ENCODE results near the gene RPTOR.
"Not testable (repeated sequence)": the region's sequence is repeated elsewhere in the genome, so short reads cannot be mapped to it uniquely, and the experiment has no call there.

RPTOR gene

DNA sequence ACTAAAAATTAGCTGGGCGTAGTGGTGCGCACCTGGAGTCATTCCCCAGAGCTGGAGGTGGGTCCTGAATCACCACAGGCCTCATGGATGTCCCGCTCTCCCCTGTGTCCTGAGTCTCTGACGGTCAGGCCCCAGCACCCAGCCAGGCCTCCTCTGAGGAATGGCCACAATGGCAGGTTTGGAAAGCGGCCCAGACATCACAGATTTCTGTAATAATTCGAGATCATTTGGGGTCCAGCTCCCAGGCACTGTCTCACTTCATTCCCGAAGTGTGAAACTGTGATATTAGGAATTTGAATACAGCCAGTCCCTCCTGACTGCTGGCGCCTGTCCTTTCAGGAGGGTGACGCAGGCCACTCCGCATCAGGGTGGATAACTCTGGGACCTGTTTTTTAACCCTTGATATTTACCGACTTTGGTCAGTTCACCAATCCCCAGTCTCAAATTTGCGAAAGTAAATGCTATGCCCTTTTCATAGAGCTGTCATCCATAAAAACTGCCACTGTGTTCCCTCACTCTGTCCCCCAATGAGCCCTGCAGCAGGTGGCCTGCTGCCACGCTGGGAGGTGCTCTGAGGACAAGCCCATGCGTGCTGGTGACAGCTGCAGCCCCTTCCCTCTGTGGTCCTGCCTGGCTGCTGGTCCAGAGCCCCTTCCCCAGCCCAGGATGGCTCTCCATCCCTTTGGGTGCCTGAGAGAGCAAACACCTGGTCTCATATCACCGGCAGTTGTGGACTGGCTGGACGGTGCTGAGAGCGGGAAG lies 28.3 kb upstream of the RPTOR start:
- no peak for DNase-seq

DNA sequence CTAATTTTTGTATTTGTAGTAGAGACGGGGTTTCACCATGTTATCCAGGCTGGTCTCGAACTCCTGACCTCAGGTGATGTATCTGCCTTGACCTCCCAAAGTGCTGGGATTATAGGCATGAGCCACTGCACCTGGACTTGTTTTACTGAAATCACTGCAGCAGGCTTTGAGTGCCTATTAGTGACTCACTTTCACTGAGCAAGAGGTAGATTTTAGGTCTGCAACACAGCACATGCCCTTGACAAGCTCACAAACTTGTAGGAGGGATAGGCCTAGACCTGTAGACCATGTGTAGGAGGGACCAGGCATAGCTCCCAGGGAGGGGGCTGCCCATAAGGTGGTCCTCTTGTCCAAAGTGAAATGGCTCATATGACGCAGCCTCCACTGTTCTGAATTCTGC lies 27.0 kb upstream of the RPTOR start:
- no peak for DNase-seq

DNA sequence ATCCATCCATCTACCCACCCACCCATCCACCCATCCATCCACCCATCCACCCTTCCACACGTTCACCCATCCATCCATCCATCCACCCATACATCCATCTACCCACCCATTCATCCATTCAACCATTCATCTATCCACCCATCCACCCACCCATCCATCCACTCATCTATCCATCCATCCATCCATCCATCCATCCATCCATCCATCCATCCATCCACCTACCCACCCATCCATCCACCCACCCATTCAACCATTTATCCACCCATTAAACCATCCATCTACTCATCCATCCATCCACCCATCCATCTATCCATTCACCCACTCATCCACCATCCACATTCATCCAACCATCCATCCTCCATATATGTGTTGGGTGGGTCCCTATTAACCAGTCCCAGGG lies 26.2 kb upstream of the RPTOR start:
- DNase-seq: no peak

DNA sequence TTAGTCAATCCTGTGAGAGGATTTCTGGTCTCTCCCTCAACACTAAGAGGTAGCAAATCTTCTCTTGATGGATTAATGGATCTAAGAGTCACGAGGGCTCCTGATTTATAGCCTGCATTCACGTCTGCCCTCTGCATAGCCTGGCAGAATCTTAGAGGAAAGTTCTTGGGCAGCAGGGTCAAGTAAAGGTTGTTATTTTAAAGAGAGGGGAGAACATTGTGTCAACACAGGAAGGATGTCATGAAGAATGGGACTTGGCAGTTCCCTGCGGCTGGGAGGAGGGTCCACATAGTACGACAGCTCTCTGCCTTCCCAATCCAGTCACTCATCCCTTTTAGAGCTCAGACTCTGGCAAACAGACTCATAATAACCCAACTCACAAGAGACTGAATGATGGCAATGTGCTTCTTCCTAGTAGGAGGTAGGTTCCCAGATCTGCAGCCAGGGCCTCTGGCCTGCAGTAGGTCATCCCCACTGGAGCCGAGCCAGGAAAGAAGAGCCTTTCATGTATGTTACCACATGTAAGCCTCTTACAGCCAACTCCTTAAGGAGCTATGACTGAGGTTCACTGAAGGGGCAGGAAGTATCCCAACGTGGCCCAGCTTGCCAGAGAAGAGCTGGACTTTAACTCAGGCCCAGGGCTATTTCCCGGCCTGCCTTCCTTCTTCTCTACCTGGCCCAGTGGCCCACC lies 25.4 kb upstream of the RPTOR start:
- DNase-seq: no peak

DNA sequence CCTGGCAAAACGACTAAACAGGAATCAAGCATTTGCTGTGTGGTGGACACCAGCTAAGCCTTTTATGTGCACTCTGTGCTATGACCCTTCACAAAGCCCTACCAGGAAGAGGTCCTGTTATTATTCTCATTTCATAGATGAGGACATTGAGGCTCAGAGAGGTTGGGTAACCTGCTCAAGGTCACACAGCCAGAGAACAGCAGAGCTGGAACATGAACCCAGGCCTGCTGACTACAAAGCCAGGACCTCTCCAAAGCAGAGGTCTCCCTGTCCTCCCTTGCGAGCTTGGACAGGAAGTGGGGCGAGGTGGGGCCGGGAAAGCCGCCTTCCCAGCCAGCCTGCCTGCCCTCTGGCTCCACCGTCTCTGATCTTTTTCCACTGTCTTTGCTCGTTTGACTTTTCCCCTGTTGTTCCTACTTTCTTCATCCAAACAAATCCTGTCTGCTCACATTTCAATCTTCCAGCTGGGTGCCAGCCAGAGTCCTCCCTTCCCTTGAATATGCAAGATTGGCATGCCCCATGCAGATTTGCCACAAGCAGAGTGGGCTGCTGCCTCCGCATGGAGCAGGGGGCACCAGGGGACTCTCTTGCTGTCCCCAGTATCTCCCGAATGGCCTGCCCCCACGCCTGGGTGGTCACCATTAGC lies 23.7 kb upstream of the RPTOR start:
- no peak for DNase-seq

DNA sequence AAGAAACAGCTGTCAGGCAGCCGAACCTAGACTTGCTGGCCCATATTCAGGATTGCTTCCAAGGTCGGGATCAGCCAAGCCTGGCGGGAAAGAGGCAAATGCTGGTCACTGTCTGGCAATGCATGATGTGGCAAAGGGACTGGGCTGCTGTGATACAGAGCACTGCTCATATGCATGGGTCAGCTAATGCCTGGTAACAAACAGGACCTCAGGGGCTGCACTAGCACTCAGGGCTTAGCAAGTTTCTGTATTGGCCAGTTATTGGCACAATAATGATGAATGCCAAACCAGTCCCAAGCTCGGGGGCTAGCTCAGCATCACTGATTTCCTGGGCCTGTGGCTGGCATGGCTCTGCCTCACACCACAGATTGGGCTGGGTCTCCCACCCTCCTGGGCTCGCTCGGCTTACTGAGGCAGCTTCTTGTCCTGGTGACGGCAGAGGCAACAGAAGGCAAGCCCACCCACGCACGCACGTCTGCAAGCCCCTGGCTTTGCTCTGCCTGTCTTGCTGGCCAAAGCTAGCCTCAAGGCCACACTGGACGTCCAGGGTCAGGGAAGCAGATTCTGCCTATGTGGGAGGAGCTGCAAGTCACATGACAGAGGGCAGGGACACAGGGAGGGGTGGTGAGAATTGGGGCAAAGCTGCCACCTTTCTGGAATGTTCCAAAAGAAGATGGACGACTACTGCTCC lies 21.4 kb upstream of the RPTOR start:
- DNase-seq: no peak

DNA sequence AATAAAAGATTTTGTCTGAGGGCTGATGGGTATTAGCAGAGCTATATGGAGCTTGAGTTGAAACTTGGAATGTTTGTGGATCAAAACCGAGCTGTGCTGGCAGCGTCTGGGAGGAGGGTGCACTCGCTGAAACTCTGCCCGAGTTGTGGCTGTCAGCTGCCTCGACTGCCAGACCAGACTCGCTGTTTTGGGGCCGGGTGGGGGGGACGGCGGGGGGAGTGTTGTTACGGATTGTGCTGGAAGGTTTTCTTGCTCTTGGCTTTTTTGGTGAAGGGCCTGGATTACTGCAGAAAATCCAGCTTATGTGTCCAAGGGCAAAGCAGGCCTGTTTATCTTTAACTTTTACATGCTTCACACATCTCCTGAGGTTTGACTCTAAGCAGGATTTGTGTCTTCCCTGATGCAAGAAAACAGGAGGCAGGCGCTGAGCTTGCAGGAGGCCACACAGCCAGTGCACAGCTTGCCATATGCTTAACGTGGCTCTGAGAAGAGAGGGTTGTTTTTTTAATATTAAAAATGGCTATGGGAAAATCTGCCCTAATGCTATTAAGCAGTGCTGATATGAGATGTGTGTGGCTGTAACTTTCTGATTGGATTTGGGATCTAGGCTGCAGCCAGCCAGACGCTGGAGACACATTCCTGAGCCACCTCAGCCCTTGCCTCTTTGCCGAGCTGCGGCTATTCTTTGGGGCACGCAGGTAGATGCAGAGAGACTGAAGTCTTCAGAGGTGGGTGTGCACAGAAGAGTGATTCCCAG lies 20.5 kb upstream of the RPTOR start:
- no peak for DNase-seq

DNA sequence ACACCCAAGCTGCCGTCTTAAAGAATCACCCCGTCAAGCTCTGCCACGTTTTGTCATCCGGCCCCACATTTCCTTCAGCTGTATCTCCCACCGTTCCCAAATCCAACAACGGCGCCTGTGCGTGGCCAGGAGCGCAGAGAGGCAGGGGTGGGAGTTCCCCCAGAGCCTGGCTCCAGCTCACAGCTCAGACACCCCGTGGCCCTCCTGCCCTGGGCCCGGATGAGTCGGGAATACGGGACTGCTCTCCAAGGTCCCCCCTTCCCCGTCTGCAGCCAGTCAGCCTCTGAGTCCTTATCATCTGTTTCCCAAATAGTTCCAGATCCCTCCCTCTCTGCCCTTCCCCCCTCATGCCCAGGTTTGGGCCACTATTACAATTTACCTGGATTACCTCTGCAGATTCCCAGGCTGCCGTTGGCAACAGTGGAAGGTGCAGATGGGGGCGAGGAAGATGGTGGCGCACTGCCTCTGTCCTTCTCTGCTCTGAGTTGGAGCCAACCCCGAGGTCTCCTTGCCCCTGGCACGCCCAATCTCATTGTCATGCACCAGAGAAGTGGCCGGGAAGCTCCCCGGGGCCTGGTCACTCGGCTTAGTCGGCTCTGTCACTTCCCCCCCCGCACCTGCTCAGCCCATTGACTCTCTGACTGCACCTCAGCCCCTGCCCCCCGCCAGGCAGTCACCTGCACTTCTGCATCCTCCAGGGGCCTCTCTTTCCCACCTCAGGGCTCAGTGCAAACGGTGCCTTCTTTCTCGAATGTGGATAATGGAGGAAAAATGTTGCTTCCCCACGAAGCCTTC lies 18.3 kb upstream of the RPTOR start:
- DNase-seq: no peak

DNA sequence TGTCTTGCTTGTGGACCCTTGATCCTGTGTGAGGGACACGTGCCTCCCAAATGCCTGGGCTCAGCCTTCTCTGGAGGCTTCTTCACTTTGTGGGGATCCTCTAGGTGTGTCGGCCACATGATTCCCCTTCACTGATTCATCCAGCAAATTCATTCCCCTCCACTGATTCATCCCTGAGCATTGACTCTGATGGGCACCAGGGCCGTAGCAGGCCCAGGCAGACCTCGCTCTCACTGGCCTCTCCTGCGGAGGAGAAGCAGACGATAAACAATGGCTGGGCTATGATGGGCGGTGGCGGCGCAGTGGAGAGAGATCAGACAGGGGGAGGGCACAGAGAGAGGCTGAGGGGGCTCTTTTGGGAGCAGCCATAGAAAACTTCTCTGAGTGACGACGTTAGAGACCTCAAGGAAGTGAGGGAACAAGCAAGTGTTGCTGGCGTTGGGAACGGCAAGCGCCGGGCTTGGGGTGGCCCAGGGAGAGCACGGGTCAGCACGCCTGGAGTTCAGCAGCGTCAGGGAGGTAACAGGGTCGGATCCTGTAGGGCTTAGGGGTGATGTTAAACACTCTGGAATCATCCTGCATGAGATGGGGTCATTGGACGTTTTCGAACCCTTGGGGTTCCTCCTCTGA lies 17.5 kb upstream of the RPTOR start:
- DNase-seq: peak; percentile 45

DNA sequence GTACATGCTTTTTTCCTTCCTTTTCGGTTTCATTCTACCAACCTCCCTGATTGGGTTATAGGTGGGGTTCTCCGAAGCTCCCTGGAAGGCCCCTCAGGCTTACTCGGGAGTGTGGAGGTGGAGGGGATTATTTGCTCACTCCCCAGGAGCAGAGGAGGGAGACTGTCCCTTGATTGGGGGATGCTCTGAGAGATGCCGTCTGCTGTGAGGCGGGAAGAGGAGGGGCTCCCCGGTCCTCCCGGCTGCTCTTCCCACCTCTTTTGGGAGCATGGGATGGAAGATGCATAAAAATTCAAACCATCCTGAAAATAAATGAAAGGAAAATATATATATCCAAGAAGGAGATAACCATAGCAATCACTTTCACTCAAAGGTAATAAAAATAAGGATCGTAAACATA lies 16.1 kb upstream of the RPTOR start:
- DNase-seq: no peak

DNA sequence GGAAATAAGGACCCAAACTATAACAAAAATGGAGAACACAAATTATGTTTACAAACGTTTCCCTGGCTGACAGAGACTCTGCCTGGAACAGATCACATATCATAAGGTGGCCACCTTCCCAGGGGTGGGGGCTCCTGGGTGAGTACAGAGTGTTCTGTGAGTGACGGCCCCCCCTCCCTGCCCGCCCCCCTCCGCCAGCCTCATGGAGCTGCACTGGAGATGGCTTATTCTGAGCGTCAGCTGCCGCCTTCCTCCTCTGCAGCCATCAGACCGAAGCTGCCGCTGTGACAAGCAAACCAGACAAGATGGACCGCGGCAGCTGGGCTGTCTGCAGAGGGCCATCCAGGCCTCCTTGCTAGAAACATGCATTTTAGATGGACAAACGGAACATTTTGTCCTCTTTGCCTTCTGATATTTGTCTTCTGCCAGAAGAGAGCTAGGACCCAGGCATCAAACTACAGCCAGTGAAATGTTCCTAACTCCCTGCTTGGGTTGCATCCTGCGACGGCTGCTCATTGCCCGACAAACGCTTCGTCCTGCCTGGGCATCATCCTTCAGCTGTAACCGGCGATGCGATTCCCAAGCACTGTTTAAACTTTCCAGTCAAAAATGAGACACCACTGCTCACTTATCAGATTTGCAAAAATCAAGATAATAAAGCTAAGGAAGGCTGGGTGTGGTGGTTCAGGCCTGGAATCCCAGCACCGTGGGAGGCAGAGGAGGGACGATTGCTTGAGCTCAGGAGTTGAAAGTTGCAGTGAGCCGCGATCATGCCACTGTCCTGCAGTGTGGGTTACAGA lies 15.3 kb upstream of the RPTOR start:
- no peak for DNase-seq

DNA sequence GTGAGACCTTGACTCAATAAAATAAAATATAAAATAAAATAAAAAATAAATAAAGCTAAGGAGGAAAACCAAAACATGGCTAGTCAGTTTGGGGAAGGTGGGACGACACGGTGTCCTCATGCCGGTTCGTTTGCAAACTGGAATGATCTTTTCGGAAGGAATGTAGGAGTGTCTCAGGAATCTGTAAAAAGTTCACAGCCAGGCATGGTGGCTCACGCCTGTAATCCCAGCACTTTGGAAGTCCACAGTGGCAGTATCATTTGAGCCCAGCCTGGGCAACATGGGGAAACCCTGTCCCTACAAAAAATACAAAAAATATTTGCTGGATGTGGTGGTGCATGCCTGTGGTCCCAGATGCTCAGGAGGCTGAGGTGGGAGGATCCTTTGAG lies 14.7 kb upstream of the RPTOR start:
- no peak for DNase-seq

DNA sequence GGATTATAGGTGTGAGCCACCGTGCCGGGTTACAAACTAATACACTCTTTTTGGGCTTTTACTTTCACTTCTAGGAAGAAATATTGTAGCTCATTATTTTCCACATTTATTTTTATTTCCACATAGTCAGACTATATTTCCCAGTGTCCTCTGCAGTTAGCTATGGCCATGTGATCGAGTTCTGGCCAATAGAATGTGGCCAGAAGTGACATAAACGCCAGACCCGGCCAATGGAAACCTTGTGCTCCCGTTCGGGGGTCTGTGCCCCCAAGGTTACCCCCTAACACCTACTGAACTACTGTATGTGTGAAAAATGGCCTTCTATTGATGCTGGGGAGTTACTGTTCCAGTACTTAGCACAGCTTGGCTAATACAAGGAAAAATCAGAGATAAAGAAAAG lies 13.2 kb upstream of the RPTOR start:
- no peak for DNase-seq

DNA sequence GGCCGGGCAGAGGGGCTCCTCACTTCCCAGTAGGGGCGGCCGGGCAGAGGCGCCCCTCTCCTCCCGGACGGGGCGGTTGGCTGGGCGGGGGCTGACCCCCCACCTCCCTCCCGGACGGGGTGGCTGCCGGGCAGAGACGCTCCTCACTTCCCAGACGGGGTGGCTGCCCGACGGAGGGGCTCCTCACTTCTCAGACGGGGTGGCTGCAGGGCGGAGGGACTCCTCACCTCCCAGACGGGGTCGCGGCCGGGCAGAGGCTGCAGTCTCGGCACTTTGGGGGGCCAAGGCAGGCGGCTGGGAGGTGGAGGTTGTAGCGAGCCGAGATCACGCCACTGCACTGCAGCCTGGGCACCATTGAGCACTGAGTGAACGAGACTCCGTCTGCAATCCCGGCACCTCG lies 7.3 kb upstream of the RPTOR start:
- DNase-seq: not testable (repeated sequence)

DNA sequence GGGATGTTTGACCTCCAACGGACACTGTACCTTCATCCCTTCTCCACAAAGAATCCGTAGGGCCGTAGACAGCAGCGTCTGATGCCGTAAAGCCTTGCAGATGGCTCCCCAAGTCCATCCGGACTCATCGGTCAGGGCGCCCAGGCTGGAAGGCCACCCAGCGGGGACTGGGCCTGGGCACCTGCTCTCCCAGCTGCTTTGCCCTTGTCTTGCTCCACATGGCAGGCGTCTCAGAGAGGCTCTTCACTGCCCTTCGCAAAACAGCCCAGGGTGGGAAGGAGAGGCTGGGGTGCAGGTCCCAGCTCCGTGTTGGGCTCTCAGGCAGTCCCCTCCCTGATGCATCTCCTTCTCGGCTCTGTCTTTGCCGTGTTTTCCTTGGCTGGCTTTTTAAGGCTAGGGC lies 6.2 kb upstream of the RPTOR start:
- DNase-seq: no peak

DNA sequence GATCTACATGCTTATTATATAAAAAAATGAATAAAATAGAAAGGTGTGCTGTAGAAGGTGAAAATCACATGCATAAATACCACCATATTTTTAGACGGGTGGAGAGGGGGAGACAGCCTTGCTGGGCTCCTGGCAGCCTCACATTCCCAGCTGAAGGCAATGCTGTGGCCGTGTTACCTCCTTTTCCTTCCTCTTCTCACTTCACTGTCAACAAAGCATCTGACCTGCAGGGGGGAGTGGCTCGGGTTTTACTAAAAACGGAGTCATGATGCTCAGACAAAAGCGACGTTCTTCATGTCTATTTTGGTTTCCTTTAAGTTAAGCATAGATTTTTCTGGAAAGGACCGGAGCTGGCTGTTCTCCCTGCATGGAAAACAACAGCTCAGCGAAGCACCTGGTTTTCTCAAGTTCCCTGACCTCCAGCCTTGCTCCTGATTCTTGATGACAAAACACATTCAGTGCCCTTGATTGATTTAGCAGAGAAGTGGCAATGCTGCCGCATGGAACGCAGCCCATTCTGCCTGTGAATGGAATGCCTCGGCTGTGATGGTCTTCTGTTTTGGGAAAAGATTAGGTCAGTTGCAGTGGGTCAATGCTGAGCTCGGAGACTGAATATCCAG lies 5.5 kb upstream of the RPTOR start:
- no peak for DNase-seq

DNA sequence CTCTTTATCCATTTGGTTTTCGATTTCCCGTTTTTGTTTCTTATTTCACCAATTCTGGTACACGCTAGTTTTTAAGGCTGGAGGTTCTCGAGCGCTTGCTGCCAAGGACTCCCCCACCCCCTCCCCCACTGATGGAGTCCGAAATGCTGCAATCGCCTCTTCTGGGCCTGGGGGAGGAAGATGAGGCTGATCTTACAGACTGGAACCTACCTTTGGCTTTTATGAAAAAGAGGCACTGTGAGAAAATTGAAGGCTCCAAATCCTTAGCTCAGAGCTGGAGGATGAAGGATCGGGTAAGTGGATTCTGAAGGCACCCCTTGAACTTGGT lies 825 bp downstream of the RPTOR start:
- DNase-seq: no peak

DNA sequence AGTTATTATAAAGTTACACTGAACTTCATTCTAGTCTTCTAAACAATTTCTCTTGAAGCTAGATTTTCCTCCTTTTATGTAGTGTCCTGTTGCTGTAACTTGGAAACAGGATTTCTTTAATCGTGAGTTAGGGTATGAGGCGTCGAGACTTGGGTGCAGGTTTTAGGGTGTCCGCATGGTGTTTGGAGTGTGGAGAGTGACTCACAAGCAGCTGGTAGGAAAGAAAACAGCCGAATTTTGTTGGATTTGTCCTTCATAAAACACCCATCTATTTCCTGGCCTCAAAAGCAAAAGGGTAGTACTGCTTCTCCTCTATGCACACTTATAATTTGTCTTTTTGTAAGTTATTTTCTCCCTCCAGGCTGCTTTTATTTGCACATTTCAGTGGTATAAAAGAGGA lies 1.6 kb downstream of the RPTOR start:
- DNase-seq: no peak

DNA sequence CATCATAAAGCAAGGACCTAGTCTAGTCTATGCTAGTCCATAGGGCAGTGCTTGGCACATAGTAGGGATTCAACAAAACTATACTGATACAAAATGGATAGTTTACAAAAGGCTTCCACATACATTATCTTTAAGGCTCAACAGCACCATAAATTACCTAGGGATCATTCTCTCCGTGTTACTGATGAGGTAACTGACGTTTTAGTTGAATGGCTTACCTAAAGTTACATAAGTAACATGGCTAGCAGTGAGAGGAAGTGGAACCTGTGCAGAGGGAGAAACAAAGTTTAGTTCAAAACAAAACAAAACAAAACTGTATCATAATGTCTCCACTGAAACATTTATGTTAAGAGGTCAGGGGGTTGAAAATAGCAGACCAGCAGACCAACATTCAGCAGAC lies 7.9 kb downstream of the RPTOR start:
- no peak for DNase-seq

DNA sequence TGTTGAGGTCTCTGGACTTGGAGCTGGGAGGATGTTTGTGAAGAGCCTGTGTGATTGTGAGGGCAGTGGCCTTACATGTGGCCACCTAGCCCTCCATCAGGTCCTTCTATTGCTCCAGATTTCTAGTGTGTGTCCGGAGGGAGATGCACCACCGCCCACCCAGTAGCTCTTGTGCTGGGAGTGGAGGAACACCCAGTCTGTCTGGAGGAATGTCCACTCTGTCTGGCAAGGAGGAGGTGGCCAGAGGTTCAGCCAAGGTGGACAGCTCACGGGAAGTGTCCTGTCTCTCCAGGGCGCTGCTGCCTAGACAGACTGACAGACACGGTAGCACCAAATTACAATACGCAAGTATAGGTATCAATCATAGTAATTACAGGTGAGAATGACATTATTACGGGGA lies 10.6 kb downstream of the RPTOR start:
- no peak for DNase-seq
